ENCODE measurements around the gene FGB. TPM values are rescaled to one million over a fixed set of nuclear protein-coding genes. Genes with fewer than 3 reads are reported as not detected.

FGB gene
- polyA plus RNA-seq, 5 donors: 0.09 to 31.3 (median 0.14) TPM; not detected in 2

GRCh38 chr4:154620111-154620510 is 57.3 kb downstream of the FGB start:
- no peak for DNase-seq

Other genes with a start within 250 kb of the FGB start
- 1 to 10 TPM; 1.2 to 3.2 (median 2.1) TPM for gene DCHS2, start 71.2 kb upstream of the FGB start, polyA plus RNA-seq (ENCODE audit: insufficient read depth in 1 of 5, insufficient read length in 5 of 5, low replicate concordance in 1 of 5)
- gene PLRG1, start 12.6 kb upstream of the FGB start, polyA plus RNA-seq (ENCODE audit: insufficient read depth in 1 of 5, insufficient read length in 5 of 5, low replicate concordance in 1 of 5): 100 to 1,000 TPM in 3 of 5 donors, 10 to 100 TPM in 2; 79.0 to 122 (median 112) TPM
- gene FGA, start 27.7 kb downstream of the FGB start, polyA plus RNA-seq (ENCODE audit: insufficient read depth in 1 of 5, insufficient read length in 5 of 5, low replicate concordance in 1 of 5): 10 to 100 TPM in 1 of 5 donors, not detected in 4; 17.5 TPM
- 10 to 100 TPM in 1 of 5 donors, under 1 TPM in 1, not detected in 3; 0.06 to 20.6 TPM for gene FGG, start 49.6 kb downstream of the FGB start, polyA plus RNA-seq (ENCODE audit: insufficient read depth in 1 of 5, insufficient read length in 5 of 5, low replicate concordance in 1 of 5)
- gene LRAT, start 181.0 kb downstream of the FGB start, polyA plus RNA-seq (ENCODE audit: insufficient read depth in 1 of 5, insufficient read length in 5 of 5, low replicate concordance in 1 of 5): under 1 TPM; 0.10 to 0.49 (median 0.16) TPM
- under 1 TPM in 1 of 5 donors, not detected in 4; 0.12 TPM for gene RBM46, start 218.3 kb downstream of the FGB start, polyA plus RNA-seq (ENCODE audit: insufficient read depth in 1 of 5, insufficient read length in 5 of 5, low replicate concordance in 1 of 5)